IMR-90 (cell line): ENCODE measurements around the gene ADAP1. TPM values are rescaled to one million over a fixed set of nuclear protein-coding genes. Genes with fewer than 3 reads are reported as not detected.

Experiments used
- ATAC-seq: fragments of 200-7000 bp; cut with Tn5 transposase; 2 replicates; pipeline ENCODE4 v1.9.1; 2020; ENCODE audit warnings: low read depth, mild to moderate bottlenecking, moderate library complexity
- BruUV-seq: library from RNA; stranded (reverse); fragments of 400-500 nt; replicated peaks from 2 replicates; lab custom pipeline; 2021; lab: Mats Ljungman, UMichigan
- CTCF ChIA-PET: fragments of 300-600 bp; formaldehyde crosslinking; extraction: SDS; loops from one replicate; lab custom pipeline; 2021; ENCODE audit warnings: antibody characterized with exemption; lab: Yijun Ruan, JAX
- POLR2A ChIA-PET: fragments of 300-600 bp; sonication (Branson Sonifier 250); formaldehyde crosslinking; loops from one replicate; lab custom pipeline; 2022; ENCODE audit warnings: antibody characterized with exemption; ENCODE audit not compliant: unreplicated experiment; lab: Charles Lee
- DNase-seq: peaks from one replicate; pipeline ENCODE4 v3.0.0; 2013
- H2AFZ ChIP-seq: replicated peaks from 2 replicates; pipeline ENCODE3; 2013; ENCODE audit warnings: low read length, mild to moderate bottlenecking; ENCODE audit not compliant: poor library complexity
- H2AK5ac ChIP-seq: 2 replicates; pipeline ENCODE4 v1.6.1; 2013; ENCODE audit warnings: low read depth, low read length, inconsistent platforms
- H2AK9ac ChIP-seq: replicated peaks from 2 replicates; pipeline ENCODE3; 2013; ENCODE audit warnings: mild to moderate bottlenecking, low read depth, low read length, moderate library complexity; ENCODE audit not compliant: poor library complexity
- H2BK120ac ChIP-seq: 2 replicates; pipeline ENCODE4 v1.6.1; 2013; ENCODE audit warnings: low read depth, low read length, inconsistent platforms
- H2BK15ac ChIP-seq: 3 replicates; pipeline ENCODE4 v1.6.1; 2013; ENCODE audit warnings: low read depth, low read length, inconsistent platforms
- H2BK20ac ChIP-seq: 2 replicates; pipeline ENCODE4 v1.6.1; 2013; ENCODE audit warnings: low read depth, mild to moderate bottlenecking, inconsistent platforms, low read length, moderate library complexity
- H2BK5ac ChIP-seq: 2 replicates; pipeline ENCODE4 v1.6.1; 2013; ENCODE audit warnings: mild to moderate bottlenecking, low read depth, low read length, inconsistent platforms; ENCODE audit not compliant: poor library complexity, severe bottlenecking
- H3K14ac ChIP-seq: replicated peaks from 2 replicates; pipeline ENCODE4 v1.6.1; 2013; ENCODE audit warnings: low read depth, low read length, inconsistent platforms
- H3K18ac ChIP-seq: 2 replicates; pipeline ENCODE4 v1.6.1; 2013; ENCODE audit warnings: low read depth, low read length, control low read depth
- H3K23ac ChIP-seq: 2 replicates; pipeline ENCODE4 v1.6.1; 2013; ENCODE audit warnings: low read depth, low read length, inconsistent platforms
- H3K27ac ChIP-seq: 2 replicates; pipeline ENCODE4 v1.5.1; 2013; ENCODE audit warnings: mild to moderate bottlenecking, control low read depth, low read length; ENCODE audit not compliant: insufficient read depth
- H3K27me3 ChIP-seq: 2 replicates; pipeline ENCODE4 v1.6.1; 2013; ENCODE audit warnings: low read length; ENCODE audit not compliant: control insufficient read depth, insufficient read depth
- H3K36me3 ChIP-seq: 2 replicates; pipeline ENCODE4 v1.6.1; 2013; ENCODE audit warnings: low read length, mixed read lengths; ENCODE audit not compliant: control insufficient read depth, insufficient read depth
- H3K4ac ChIP-seq: 2 replicates; pipeline ENCODE4 v1.6.1; 2013; ENCODE audit warnings: low read depth, low read length, inconsistent platforms
- H3K4me1 ChIP-seq: 2 replicates; pipeline ENCODE4 v1.6.1; 2013; ENCODE audit warnings: low read length, mixed read lengths; ENCODE audit not compliant: control insufficient read depth, insufficient read depth
- H3K4me2 ChIP-seq: 2 replicates; pipeline ENCODE4 v1.6.1; 2013; ENCODE audit warnings: low read depth, mild to moderate bottlenecking, control low read depth, low read length, moderate library complexity
- H3K4me3 ChIP-seq: 2 replicates; pipeline ENCODE4 v1.5.1; 2013; ENCODE audit warnings: low read depth, mild to moderate bottlenecking, control low read depth, low read length, moderate library complexity; ENCODE audit not compliant: insufficient read depth
- H3K56ac ChIP-seq: 2 replicates; pipeline ENCODE4 v1.6.1; 2013; ENCODE audit warnings: low read length, inconsistent platforms; ENCODE audit not compliant: insufficient read depth; ENCODE audit errors: extremely low read depth
- H3K79me1 ChIP-seq, 2 experiments: 2 replicates each; pipeline ENCODE4 v1.6.1; 2013; ENCODE audit warnings: low read length in 2 of 2, inconsistent platforms in 1 of 2, low read depth in 1 of 2
- H3K9ac ChIP-seq: 2 replicates; pipeline ENCODE4 v1.6.1; 2013; ENCODE audit warnings: low read depth, low read length, control low read depth
- H3K9me1 ChIP-seq: 2 replicates; pipeline ENCODE4 v1.6.1; 2013; ENCODE audit warnings: low read length, inconsistent platforms; ENCODE audit not compliant: insufficient read depth
- H3K9me3 ChIP-seq: 2 replicates; pipeline ENCODE4 v1.6.1; 2013; ENCODE audit warnings: low read length; ENCODE audit not compliant: control insufficient read depth, insufficient read depth
- H4K20me1 ChIP-seq: 2 replicates; pipeline ENCODE4 v1.6.1; 2013; ENCODE audit warnings: low read length, inconsistent platforms; ENCODE audit not compliant: insufficient read depth
- H4K5ac ChIP-seq: 2 replicates; pipeline ENCODE4 v1.6.1; 2013; ENCODE audit warnings: mild to moderate bottlenecking, low read depth, low read length, control low read depth
- H4K8ac ChIP-seq, 2 experiments: 2 replicates each; pipeline ENCODE4 v1.6.1; 2013; ENCODE audit warnings: low read depth in 2 of 2, low read length in 2 of 2, control low read depth in 1 of 2, inconsistent platforms in 1 of 2
- H4K91ac ChIP-seq: 2 replicates; pipeline ENCODE4 v1.6.1; 2013; ENCODE audit warnings: low read depth, low read length, inconsistent platforms; ENCODE audit not compliant: insufficient read depth
- BHLHE40 ChIP-seq: fragments of 150-350 bp; IDR thresholded peaks from 2 replicates; pipeline ENCODE4 v1.6.1; 2016; ENCODE audit warnings: mild to moderate bottlenecking, low read depth, low read length
- CEBPB ChIP-seq: IDR thresholded peaks from 2 replicates; pipeline ENCODE4 v1.6.1; 2012; ENCODE audit warnings: low read depth, low read length, improper control_type of control experiment
- CHD1 ChIP-seq: IDR thresholded peaks from 2 replicates; pipeline ENCODE4 v1.6.1; 2012; ENCODE audit warnings: low read depth, low read length, improper control_type of control experiment
- FOS ChIP-seq: fragments of 150-350 bp; IDR thresholded peaks from 2 replicates; pipeline ENCODE4 v1.6.1; 2016; ENCODE audit warnings: low read depth, low read length
- MAFK ChIP-seq: IDR thresholded peaks from 2 replicates; pipeline ENCODE4 v1.6.1; 2012; ENCODE audit warnings: low read depth, low read length, improper control_type of control experiment
- MAZ ChIP-seq: IDR thresholded peaks from 2 replicates; pipeline ENCODE4 v1.6.1; 2012; ENCODE audit warnings: low read depth, mild to moderate bottlenecking, low read length, improper control_type of control experiment, moderate library complexity, borderline replicate concordance
- MXI1 ChIP-seq: IDR thresholded peaks from 2 replicates; pipeline ENCODE4 v1.6.1; 2012; ENCODE audit warnings: low read depth, mild to moderate bottlenecking, low read length, moderate library complexity, borderline replicate concordance
- NFE2L2 ChIP-seq: fragments of 150-350 bp; IDR thresholded peaks from 2 replicates; pipeline ENCODE4 v1.6.1; 2016; ENCODE audit warnings: low read depth, mild to moderate bottlenecking, low read length
- POLR2A ChIP-seq: IDR thresholded peaks from 2 replicates; pipeline ENCODE4 v1.6.1; 2012; ENCODE audit warnings: mild to moderate bottlenecking, low read depth, low read length
- RAD21 ChIP-seq: IDR thresholded peaks from 2 replicates; pipeline ENCODE4 v1.6.1; 2012; ENCODE audit warnings: low read length, improper control_type of control experiment
- RCOR1 ChIP-seq: IDR thresholded peaks from 2 replicates; pipeline ENCODE4 v1.6.1; 2012; ENCODE audit warnings: mild to moderate bottlenecking, low read length, improper control_type of control experiment; ENCODE audit not compliant: insufficient replicate concordance
- RFX5 ChIP-seq: IDR thresholded peaks from 2 replicates; pipeline ENCODE4 v1.8.0; 2012; ENCODE audit warnings: low read depth, mild to moderate bottlenecking, low read length, moderate library complexity
- SMC3 ChIP-seq: fragments of 150-350 bp; IDR thresholded peaks from 2 replicates; pipeline ENCODE4 v1.6.1; 2016; ENCODE audit warnings: low read depth, mild to moderate bottlenecking, antibody characterized with exemption, low read length, moderate library complexity
- USF2 ChIP-seq: fragments of 150-350 bp; IDR thresholded peaks from 2 replicates; pipeline ENCODE4 v1.6.1; 2017; ENCODE audit warnings: mild to moderate bottlenecking, antibody characterized with exemption, low read length, low read depth
- WGBS, 2 experiments: methylation state at CpG; one replicate each; pipeline versions ENCODE4 v1.1.5 to v1.1.7; 2013; ENCODE audit warnings: missing lambda C conversion rate in 2 of 2; ENCODE audit not compliant: insufficient read length in 1 of 2; ENCODE audit errors: extremely low coverage in 2 of 2; 5-methylcytosine and 5-hydroxymethylcytosine counted together
- dilution Hi-C: fragments of 300-500 bp; cut with HindIII; formaldehyde crosslinking; loops from one replicate; pipeline ENCODE4 v1.14.3; 2018; ENCODE audit warnings: low sequenced_read_pairs; ENCODE audit not compliant: unreplicated experiment
- in situ Hi-C: fragments of 300-500 bp; cut with MboI; formaldehyde crosslinking; loops from 3 replicates; pipeline ENCODE4 v1.14.3; 2019; ENCODE audit warnings: low sequenced_read_pairs, inconsistent platforms, mixed read lengths
- intact Hi-C: fragments of 100-400 bp; cut with micrococcal nuclease; formaldehyde crosslinking; loops from 2 replicates; pipeline ENCODE4 v1.10.0; 2022
- polyA plus RNA-seq, 3 experiments: library from polyadenylated mRNA; depleted of rRNA; stranded (reverse); fragments of >200 nt; gene quantifications; 2 replicates each; pipeline ENCODE4 v1.2.3, GENCODE V29; 2012; ENCODE audit warnings: low replicate concordance in 1 of 3
- total RNA-seq: library from RNA; depleted of rRNA; stranded (reverse); fragments of >200 nt; gene quantifications from 2 replicates; pipeline ENCODE4 v1.2.3, GENCODE V29; 2012
- TF ChIP-seq, protein P1 (sequence below): conservative IDR thresholded peaks from 2 replicates; pipeline ENCODE4 v1.5.1; 2012; ENCODE audit warnings: mild to moderate bottlenecking, low read depth, low read length, improper control_type of control experiment

Gene ADAP1
- total and polyA plus RNA-seq, 2 of the 4 experiments (the other 2 are of a cell fraction), result 1.4 to 2.0 TPM

DNA sequence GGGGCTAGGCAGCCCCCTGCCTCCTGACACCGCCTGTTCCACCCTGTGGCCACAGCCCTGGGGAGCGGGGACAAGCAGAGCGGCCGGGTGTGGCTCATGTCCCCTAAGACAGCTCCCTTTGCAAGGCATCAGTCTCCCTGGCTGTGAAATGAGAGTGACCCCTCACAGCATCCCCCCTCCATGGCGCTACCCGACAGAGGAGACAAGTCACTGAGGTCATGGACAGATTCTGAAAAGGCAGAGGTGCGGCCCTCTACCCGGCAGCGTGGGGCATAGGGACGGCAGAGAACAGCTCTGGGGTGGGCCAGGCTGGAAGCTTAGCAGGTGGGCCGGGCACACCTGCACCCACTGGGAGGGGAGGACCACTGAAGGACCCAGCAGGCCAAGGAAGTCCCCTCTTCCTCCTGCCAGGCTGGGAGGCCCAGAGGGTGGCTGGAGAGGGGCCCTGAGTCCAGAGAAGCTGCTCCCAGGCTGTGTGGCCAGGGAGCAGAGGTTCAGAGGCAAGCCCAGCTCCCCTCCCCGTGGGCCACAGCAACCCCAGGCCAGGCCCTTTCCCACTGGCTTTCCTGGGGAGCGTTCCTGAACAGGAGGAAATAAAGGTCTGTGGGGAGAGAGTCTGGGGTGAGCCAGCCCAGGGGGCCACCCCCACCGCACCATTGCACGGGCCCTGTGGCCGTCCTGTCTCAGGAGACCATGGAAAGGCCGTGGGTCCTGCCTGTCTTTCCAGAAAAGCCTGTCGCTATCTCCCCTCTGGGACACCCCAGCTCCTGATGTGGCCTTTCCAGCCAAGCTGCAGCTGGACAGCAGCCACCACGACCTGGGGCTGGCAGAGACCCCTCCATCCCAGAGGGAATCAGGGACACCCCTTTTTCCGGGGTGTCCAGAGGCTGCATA, 1.7 kb downstream of the ADAP1 start:
- H4K91ac ChIP-seq, result no peak overlapping the region
- intact Hi-C loops, result loop anchor here (5.0 kb wide), 1 partner anchor 165 kb away; no protein-coding TSS in a partner anchor
- no peak for TF ChIP-seq MAFK
- no peak for TF ChIP-seq MXI1
- TF ChIP-seq FOS, result no peak
- TF ChIP-seq POLR2A, result no peak
- TF ChIP-seq RAD21, result no peak
- no peak for TF ChIP-seq NFE2L2
- no peak for TF ChIP-seq BHLHE40
- no peak for TF ChIP-seq MAZ
- no peak for TF ChIP-seq USF2
- TF ChIP-seq, protein P1, sequence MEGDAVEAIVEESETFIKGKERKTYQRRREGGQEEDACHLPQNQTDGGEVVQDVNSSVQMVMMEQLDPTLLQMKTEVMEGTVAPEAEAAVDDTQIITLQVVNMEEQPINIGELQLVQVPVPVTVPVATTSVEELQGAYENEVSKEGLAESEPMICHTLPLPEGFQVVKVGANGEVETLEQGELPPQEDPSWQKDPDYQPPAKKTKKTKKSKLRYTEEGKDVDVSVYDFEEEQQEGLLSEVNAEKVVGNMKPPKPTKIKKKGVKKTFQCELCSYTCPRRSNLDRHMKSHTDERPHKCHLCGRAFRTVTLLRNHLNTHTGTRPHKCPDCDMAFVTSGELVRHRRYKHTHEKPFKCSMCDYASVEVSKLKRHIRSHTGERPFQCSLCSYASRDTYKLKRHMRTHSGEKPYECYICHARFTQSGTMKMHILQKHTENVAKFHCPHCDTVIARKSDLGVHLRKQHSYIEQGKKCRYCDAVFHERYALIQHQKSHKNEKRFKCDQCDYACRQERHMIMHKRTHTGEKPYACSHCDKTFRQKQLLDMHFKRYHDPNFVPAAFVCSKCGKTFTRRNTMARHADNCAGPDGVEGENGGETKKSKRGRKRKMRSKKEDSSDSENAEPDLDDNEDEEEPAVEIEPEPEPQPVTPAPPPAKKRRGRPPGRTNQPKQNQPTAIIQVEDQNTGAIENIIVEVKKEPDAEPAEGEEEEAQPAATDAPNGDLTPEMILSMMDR, result no peak
- no peak for TF ChIP-seq SMC3
- no peak for TF ChIP-seq RCOR1
- TF ChIP-seq CHD1, result no peak
- no peak for TF ChIP-seq RFX5
- no peak for TF ChIP-seq CEBPB

More for the DNA sequence above, 1.7 kb downstream of the ADAP1 start:
- CTCF ChIA-PET, result no interaction called here
- H3K4me3 ChIP-seq, result no peak overlapping the region
- H3K27ac ChIP-seq, result no peak overlapping the region
- no peaks in the 10 kb centered on the region; the same call in 1 of the 2 replicates for H3K4me1 ChIP-seq
- H2AK9ac ChIP-seq, result no peak overlapping the region
- H3K18ac ChIP-seq, result no peak overlapping the region
- no peak for ATAC-seq
- no TSS peak for BruUV-seq
- no peak overlapping the region for H3K14ac ChIP-seq
- no peak overlapping the region for H2BK20ac ChIP-seq
- H3K23ac ChIP-seq, result no peak overlapping the region
- 83% methylated on average over 4 of the region's 20 CpGs; no CpG with 5 or more reads in 1 of the 2 experiments for WGBS, 2 experiments
- H3K9me1 ChIP-seq, result no peaks in the 10 kb centered on the region
- no peak overlapping the region for H4K8ac ChIP-seq
- H3K27me3 ChIP-seq, result peaks cover 16% of the 10 kb centered on the region; the same call in 1 of the 2 replicates
- no peaks in the 10 kb centered on the region; a peak in 1 of 4 replicates for H3K79me1 ChIP-seq
- no peak overlapping the region for H2BK15ac ChIP-seq
- POLR2A ChIA-PET, result no interaction called here
- DNase-seq, result no peak
- H3K4me2 ChIP-seq, result no peak overlapping the region
- H2BK120ac ChIP-seq, result no peak overlapping the region
- H3K56ac ChIP-seq, result no peak overlapping the region
- H4K5ac ChIP-seq, result no peak overlapping the region
- in situ Hi-C loops (no loop called here), dilution Hi-C loops (no loop called here)
- H3K9ac ChIP-seq, result no peak overlapping the region
- H2AK5ac ChIP-seq, result no peak overlapping the region
- peaks cover 3% of the 10 kb centered on the region; the same call in 1 of the 2 replicates for H4K20me1 ChIP-seq
- peak overlapping the region; percentile 21 for H2AFZ ChIP-seq
- H2BK5ac ChIP-seq, result no peak overlapping the region
- H3K4ac ChIP-seq, result no peak overlapping the region
- no peaks in the 10 kb centered on the region for H3K36me3 ChIP-seq
- no peaks in the 10 kb centered on the region for H3K9me3 ChIP-seq
